RCC 7860 (cell line): Measurements from ENCODE around the gene CCDC112.
"Not testable (repeated sequence)": the region's sequence is repeated elsewhere in the genome, so short reads cannot be mapped to it uniquely, and the experiment has no call there.

Experiments used
- DNase-seq: peaks from one replicate; pipeline ENCODE4 v3.0.0-alpha.2; 2015; ENCODE audit warnings: low spot score
- FAIRE-seq: peaks from 2 replicates; lab custom pipeline; 2012; peaks lifted over from hg19 to GRCh38; lab: Jason Lieb, UNC

Gene CCDC112

DNA sequence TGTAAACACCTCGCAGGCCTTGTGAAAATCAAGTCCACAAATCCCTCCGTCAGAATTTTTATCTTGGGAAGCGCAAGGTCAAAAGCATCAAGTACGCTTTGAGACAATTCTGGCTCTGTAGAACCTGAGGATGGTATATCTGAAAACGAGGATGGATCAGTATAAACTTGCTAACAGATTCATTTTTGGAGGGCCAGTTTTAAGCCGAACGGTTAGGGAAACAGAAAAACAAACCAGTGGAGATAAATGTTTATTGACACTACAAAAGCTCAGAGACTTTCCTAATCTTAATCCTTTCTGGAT, 33.4 kb downstream of the CCDC112 start:
- DNase-seq (no peak), FAIRE-seq (no peak)

DNA sequence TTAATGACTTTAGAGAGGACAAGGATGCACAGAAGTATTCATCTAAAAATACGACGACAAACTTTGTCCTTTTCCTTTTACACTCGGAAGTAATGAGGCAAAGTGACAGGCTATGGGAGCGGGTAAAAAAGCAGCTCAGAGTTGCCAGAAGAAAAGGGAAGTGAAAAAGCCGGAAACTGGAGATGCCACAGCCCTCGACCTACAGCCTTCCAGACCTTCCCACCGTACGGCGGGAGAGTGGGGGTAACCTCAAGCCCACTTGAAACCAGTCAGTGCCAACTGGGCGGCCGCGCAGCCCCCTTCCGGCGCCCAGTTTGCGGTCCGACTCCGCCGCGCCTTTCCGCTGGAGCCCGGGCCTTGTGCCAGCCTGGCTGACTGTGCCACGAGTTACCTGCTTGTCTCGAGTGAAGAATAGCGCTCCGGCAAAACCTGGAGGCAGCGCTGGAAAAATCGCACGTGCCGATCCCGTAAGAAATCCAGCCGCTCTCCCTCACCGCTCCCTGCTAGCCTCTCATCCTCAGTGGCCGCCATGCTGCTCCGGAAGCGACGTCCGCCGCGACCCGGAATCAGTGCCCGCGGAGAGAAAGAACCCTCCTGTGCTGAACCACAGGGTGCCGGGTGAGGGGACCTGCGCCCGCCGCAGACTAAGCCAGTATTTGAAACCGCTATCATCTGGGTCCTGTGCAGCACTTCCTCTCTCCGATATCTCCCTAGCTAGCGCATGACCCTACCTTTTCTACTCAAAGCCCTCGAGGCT, 34.0 kb downstream of the CCDC112 start, which contains the start of gene PGGT1B:
Gene PGGT1B (minus strand): TSS at position 557 of the 757 bp plus-strand sequence. CDS start 26 bp downstream, at position 531.
- FAIRE-seq (no peak), DNase-seq (peak; percentile 47)

- DNase-seq, result no peak
- FAIRE-seq, result no peak
Measured at GRCh38 chr5:115262011-115262320, 34.5 kb downstream of the CCDC112 start.

DNA sequence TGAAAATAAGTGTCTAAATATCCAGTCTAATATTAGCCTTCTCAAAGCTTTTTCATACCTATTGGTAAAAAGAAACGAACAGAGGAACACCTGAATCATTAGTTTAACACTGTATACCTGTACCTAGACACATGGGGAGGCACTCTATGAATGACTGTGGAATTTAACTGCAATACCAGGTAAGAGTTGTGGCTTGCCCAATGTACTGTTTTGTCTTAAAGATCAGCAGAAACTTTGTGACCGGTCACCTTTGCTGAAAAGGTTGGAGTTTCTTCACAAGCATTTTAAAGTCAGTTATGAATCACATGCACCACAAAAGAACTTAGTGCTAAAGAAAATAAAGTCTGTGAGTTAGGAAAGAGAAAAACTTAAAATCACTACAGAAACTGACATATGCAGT, 36.2 kb downstream of the CCDC112 start:
- FAIRE-seq, result no peak

GRCh38 chr5:115257981-115258380, 38.5 kb downstream of the CCDC112 start:
- FAIRE-seq, result no peak

More for the DNA sequence above, 36.2 kb downstream of the CCDC112 start:
- DNase-seq, result no peak

DNA sequence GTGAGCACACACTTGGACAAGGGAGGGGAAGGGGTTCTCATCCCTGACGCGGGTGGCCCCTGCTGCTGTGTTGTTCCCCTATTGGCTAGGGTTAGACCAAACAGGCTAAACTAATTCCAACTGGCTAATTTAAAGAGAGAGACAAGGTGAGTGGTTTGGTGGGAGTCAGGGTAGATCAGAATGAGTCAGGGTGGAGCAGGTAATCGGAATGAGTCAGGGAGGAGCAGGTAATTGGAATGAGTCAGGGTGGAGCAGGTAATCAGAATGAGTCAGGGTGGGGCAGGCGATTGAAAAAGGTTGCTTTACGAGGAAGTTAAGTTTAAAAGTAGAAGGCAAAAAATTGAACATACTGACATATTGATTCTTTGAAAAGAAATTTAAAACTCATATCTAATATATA, 47.1 kb downstream of the CCDC112 start:
- not testable (repeated sequence) for DNase-seq, FAIRE-seq

More at GRCh38 chr5:115257981-115258380, 38.5 kb downstream of the CCDC112 start:
- no peak for DNase-seq

- DNase-seq, result peak; percentile 32
- FAIRE-seq, result peak; percentile 52
Measured at GRCh38 chr5:115246361-115246991, 50.0 kb downstream of the CCDC112 start.

DNA sequence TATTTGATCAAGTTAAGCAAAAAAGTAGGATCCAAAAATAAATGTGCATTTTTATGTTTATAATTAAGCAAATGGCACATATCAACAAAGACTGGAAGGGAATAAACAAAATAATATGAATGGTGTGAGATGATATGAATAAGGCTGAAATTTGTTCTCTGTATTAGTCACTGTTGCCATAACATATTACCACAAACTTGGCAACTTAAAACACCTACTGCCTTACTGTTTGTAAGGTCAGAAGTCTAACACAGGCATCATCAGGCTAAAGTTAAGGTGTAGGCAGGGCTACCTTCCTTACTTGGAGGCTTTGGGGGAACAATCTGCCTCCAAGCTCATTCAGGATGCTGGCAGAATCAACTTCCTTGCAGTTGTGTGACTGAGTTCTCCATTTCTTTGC, 53.0 kb downstream of the CCDC112 start:
- FAIRE-seq, result no peak

DNA sequence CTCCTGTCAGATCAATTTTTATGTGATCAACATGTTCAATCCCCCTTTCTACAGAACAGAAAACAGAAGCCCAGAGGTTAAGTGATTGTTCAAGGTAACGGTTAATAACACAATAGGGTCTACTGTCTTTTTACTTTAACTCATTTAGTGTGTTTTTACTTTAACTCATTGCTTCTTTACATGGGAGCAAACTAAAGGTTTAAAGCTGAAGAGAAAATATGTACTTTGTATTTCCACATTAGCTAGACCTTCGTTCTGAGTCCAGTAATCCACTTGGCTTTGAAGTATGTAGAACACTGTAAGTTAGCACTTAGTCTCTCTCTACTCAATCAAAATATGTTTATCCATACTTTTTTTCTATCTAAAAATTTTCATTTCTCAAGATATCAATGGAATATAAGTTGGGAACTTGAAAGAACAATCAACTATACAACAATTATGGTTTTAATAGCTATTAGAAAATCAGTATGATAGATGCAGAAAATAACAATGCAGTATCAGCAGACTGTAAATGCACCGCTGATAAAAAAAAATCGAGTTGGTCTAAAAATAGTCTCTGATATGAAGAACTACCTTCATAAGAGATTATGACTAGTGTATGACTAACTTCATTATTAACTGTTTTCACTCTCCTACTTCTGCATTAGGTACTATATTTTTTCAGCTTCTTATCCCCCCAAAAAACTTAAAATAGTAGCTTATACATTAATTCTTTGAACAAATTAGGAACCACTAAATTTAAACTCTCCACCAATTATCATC, 54.4 kb downstream of the CCDC112 start:
- no peak for DNase-seq
- FAIRE-seq, result no peak

More for the DNA sequence above, 53.0 kb downstream of the CCDC112 start:
- no peak for DNase-seq

DNA sequence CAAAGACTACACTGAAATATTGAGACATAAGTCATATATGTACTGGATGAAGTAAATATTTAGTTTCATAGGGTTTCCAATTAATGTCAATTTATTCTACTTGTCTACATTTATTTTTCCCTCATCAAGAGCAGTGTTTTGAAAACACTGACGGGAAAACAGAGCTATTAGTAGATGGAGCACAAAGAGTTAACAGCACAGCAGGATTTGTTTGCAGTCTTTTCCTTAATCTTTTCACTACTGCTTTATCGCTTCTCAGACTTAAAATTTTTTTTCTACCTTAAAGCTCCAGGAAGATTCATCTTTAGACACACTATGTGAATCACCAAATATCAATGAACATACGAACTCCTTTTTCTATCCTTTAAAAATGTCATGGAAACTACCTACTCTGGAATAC, 59.4 kb downstream of the CCDC112 start:
- DNase-seq (no peak), FAIRE-seq (no peak)

DNA sequence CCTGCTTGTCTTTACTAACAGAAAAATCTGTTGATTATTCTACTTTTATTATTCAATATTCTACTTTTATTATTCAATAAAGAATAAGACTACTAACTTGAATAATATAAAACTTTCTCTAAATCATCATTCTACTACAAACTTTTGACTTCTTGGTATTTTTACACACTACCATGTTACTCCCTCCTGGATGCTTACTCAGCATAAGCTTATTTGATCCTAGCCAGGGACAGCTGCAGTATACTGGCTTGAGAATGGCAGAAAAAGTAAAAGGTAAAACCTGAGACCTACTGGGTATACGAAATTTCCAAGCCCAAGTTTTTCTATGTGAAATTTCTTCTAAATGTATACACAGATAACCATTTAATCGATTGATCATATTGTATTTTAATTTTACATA, 59.9 kb downstream of the CCDC112 start:
- DNase-seq (no peak), FAIRE-seq (no peak)

GRCh38 chr5:115231598-115231997, 64.9 kb downstream of the CCDC112 start:
- no peak for FAIRE-seq

DNA sequence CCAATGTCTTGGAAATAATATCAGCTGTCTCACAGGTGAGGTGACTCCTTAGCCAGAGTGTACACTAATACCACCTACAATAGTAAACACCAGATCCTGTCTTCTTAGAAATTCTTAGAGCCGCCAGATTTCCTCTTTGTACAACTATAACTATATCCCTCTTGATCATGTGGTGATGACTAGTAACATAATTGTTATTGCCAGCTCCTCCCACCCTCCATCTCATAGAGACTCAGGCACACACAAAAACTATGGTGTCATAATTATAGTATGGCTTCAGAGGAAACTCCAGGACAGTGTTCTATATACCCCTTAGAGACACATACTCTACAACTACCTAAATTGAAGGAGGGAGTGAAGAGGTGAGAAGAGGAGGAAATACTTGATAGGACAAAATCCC, 66.8 kb downstream of the CCDC112 start:
- no peak for DNase-seq
- no peak for FAIRE-seq

More at GRCh38 chr5:115231598-115231997, 64.9 kb downstream of the CCDC112 start:
- DNase-seq, result no peak

DNA sequence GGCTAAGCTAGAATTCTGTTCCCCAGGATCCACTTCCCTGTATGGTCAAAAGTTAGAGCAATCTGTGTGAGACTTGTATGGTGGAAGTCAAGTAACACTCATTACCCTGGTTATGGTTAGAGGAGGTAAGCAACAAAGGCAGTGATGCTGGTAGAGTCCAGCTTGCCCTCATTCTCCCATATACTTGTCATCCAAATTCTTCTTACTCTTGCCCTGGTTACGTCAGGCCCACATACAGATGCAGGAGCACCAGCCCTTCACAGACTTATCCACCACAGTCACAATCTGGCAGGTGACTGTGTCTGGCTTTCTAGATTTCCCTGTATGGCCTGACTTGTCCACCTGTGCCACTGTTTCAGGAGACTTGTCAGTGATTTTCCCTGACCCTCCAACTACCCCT, 69.2 kb downstream of the CCDC112 start:
- FAIRE-seq (no peak), DNase-seq (no peak)
